A549 (cell line): ENCODE results near the gene NEURL1. TPM values are rescaled to one million over a fixed set of nuclear protein-coding genes. Genes with fewer than 3 reads are reported as not detected.

Source experiments
- ATAC-seq, 2 experiments: fragments of 200-7000 bp in 1 of 2; fragments of >200 bp in 1 of 2; cut with Nextera tagmentation in 1 of 2; cut with Tn5 transposase in 1 of 2; 3 replicates each; pipeline versions ENCODE4 v1.8.0 to v1.9.1; 2018 to 2020; ENCODE audit warnings: mild to moderate bottlenecking in 1 of 2, moderate library complexity in 1 of 2
- CTCF ChIA-PET: fragments of 300-600 bp; sonication (Branson Sonifier 250); formaldehyde crosslinking; extraction: SDS; loops from one replicate; lab custom pipeline; 2021; ENCODE audit warnings: antibody characterized with exemption, inconsistent platforms; lab: Yijun Ruan, JAX
- POLR2A ChIA-PET: fragments of 350-600 bp; formaldehyde crosslinking; extraction: SDS; loops from one replicate; lab custom pipeline; 2021; ENCODE audit warnings: antibody characterized with exemption, inconsistent platforms; lab: Yijun Ruan, JAX
- DNase-seq, 2 experiments: peaks; one replicate each; pipeline versions ENCODE4 v3.0.0 to v3.0.0-alpha.2; 2011 to 2016; ENCODE audit warnings: low read depth in 1 of 2, low spot score in 1 of 2
- FAIRE-seq: peaks from 2 replicates; lab custom pipeline; 2011; peaks lifted over from hg19 to GRCh38; lab: Jason Lieb, UNC
- H3K27ac ChIP-seq, 2 experiments: fragments of >200 bp; sonication (Bioruptor Twin); formaldehyde crosslinking; 3 replicates each; pipeline ENCODE4 v1.5.1; 2016 to 2017
- H3K4me1 ChIP-seq: fragments of >200 bp; sonication (Bioruptor Twin); formaldehyde crosslinking; 3 replicates; pipeline ENCODE4 v1.6.1; 2016
- H3K4me2 ChIP-seq: fragments of >200 bp; sonication (Bioruptor Twin); formaldehyde crosslinking; 3 replicates; pipeline ENCODE4 v1.6.1; 2016
- H3K4me3 ChIP-seq: fragments of >200 bp; sonication (Bioruptor Twin); formaldehyde crosslinking; 3 replicates; pipeline ENCODE4 v1.5.1; 2016
- H3K9me3 ChIP-seq: fragments of >200 bp; sonication (Bioruptor Twin); formaldehyde crosslinking; 3 replicates; pipeline ENCODE4 v1.6.1; 2016
- ATOH8 ChIP-seq: fragments of 250-450 bp; sonication (Bioruptor Pico); IDR thresholded peaks from 2 replicates; pipeline ENCODE4 v1.5.0; 2020; ENCODE audit warnings: low read depth, mild to moderate bottlenecking, moderate library complexity
- CBX8 ChIP-seq: fragments of 200-600 bp; sonication (generic); IDR thresholded peaks from 2 replicates; pipeline ENCODE4 v1.6.1; 2016
- CHD2 ChIP-seq: fragments of 150-350 bp; IDR thresholded peaks from 2 replicates; pipeline ENCODE4 v1.6.1; 2014; ENCODE audit warnings: low read length; ENCODE audit not compliant: partially characterized antibody
- E2F6 ChIP-seq: IDR thresholded peaks from 2 replicates; pipeline ENCODE4 v1.6.1; 2012; ENCODE audit warnings: low read depth, borderline replicate concordance
- EHF ChIP-seq: fragments of 250-450 bp; sonication (Bioruptor Pico); IDR thresholded peaks from 2 replicates; pipeline ENCODE4 v1.5.0; 2020; ENCODE audit warnings: mild to moderate bottlenecking
- FOSB ChIP-seq: fragments of 250-450 bp; sonication (Bioruptor Pico); IDR thresholded peaks from 2 replicates; pipeline ENCODE4 v1.5.0; 2020; ENCODE audit warnings: mild to moderate bottlenecking, moderate library complexity
- FOSL2 ChIP-seq, 2 experiments: fragments of 450-650 bp in 1 of 2; fragments of >200 bp in 1 of 2; sonication (Bioruptor Twin) in 1 of 2; formaldehyde crosslinking; IDR thresholded peaks; 2 replicates each; pipeline versions ENCODE4 v1.5.0 to v1.6.1; 2016 to 2020; ENCODE audit warnings: mild to moderate bottlenecking in 1 of 2, moderate library complexity in 1 of 2
- FOXS1 ChIP-seq: fragments of 250-450 bp; sonication (Bioruptor Pico); IDR thresholded peaks from 2 replicates; pipeline ENCODE4 v1.5.0; 2020; ENCODE audit warnings: mild to moderate bottlenecking, moderate library complexity
- GATA3 ChIP-seq: IDR thresholded peaks from 2 replicates; pipeline ENCODE4 v1.6.1; 2012; ENCODE audit warnings: borderline replicate concordance
- HDAC2 ChIP-seq: fragments of 200-600 bp; sonication (generic); IDR thresholded peaks from 2 replicates; pipeline ENCODE4 v1.6.1; 2016
- HES2 ChIP-seq: fragments of >200 bp; sonication (Bioruptor Twin); formaldehyde crosslinking; IDR thresholded peaks from 2 replicates; pipeline ENCODE4 v1.6.1; 2016
- HOXA7 ChIP-seq: fragments of 250-450 bp; sonication (Bioruptor Pico); IDR thresholded peaks from 2 replicates; pipeline ENCODE4 v1.5.0; 2020; ENCODE audit warnings: mild to moderate bottlenecking, moderate library complexity
- HOXB13 ChIP-seq: fragments of 250-450 bp; sonication (Bioruptor Pico); IDR thresholded peaks from 2 replicates; pipeline ENCODE4 v1.5.0; 2020; ENCODE audit warnings: low read depth, mild to moderate bottlenecking, moderate library complexity
- KDM1A ChIP-seq: fragments of 200-600 bp; sonication (generic); IDR thresholded peaks from 2 replicates; pipeline ENCODE4 v1.6.1; 2016; ENCODE audit warnings: low read depth, mild to moderate bottlenecking
- MAFK ChIP-seq: fragments of 450-650 bp; IDR thresholded peaks from 2 replicates; pipeline ENCODE4 v1.6.1; 2014; ENCODE audit not compliant: partially characterized antibody
- MAX ChIP-seq: IDR thresholded peaks from 2 replicates; pipeline ENCODE4 v1.6.1; 2012
- NR3C1 ChIP-seq: fragments of >200 bp; sonication (Bioruptor Twin); formaldehyde crosslinking; IDR thresholded peaks from 3 replicates; pipeline ENCODE4 v1.6.1; 2017
- POLR2A ChIP-seq: IDR thresholded peaks from 2 replicates; pipeline ENCODE4 v1.6.1; 2012; ENCODE audit warnings: mild to moderate bottlenecking, low read length
- RCOR1 ChIP-seq: fragments of 150-350 bp; IDR thresholded peaks from 2 replicates; pipeline ENCODE4 v1.6.1; 2014; ENCODE audit warnings: antibody characterized with exemption, low read length, low read depth
- RFX5 ChIP-seq: fragments of 450-650 bp; IDR thresholded peaks from 2 replicates; pipeline ENCODE4 v1.7.1; 2014; ENCODE audit warnings: antibody characterized with exemption, mild to moderate bottlenecking, moderate library complexity
- RNF2 ChIP-seq: fragments of 200-600 bp; sonication (generic); IDR thresholded peaks from 2 replicates; pipeline ENCODE4 v1.6.1; 2016; ENCODE audit warnings: low read depth, mild to moderate bottlenecking, antibody characterized with exemption, moderate library complexity, borderline replicate concordance
- SMC3 ChIP-seq: fragments of >200 bp; sonication (Bioruptor Twin); formaldehyde crosslinking; IDR thresholded peaks from 3 replicates; pipeline ENCODE4 v1.6.1; 2018; ENCODE audit warnings: inconsistent platforms
- SREBF2 ChIP-seq: fragments of 450-650 bp; IDR thresholded peaks from 2 replicates; pipeline ENCODE4 v1.6.1; 2014; ENCODE audit warnings: mild to moderate bottlenecking, moderate library complexity
- ZC3H11A ChIP-seq: fragments of 450-650 bp; IDR thresholded peaks from 2 replicates; pipeline ENCODE4 v1.6.1; 2014; ENCODE audit warnings: antibody characterized with exemption, mild to moderate bottlenecking
- WGBS: methylation state at CpG from one replicate; pipeline ENCODE4 v1.1.6; 2017; ENCODE audit errors: missing lambda C conversion rate; 5-methylcytosine and 5-hydroxymethylcytosine counted together
- polyA plus RNA-seq, 4 experiments: library from polyadenylated mRNA; depleted of rRNA in 3 of 4; stranded (reverse); fragments of >200 nt; fragmentation: RNase III in 1 of 4; extraction: RNeasy Plus Mini Kit Qiagen cat#74134 plus additional on column Dnase treatment in 1 of 4; gene quantifications; 2 replicates in 3 of 4; 3 replicates in 1 of 4; pipeline ENCODE4 v1.2.3, GENCODE V29; 2011 to 2017

NEURL1 gene
- polyA plus RNA-seq, 2 of the 4 experiments (the other 2 are of a cell fraction), result 0.06 to 0.37 TPM

- WGBS, result 83% methylated on average over 11 of the region's 11 CpGs
- POLR2A ChIA-PET, result no interaction called here
- peaks cover 9% of the 10 kb centered on the region; the same call in 2 of the 3 replicates for H3K4me1 ChIP-seq
- H3K4me2 ChIP-seq, result peak overlapping the region; percentile 99
- H3K4me3 ChIP-seq, result peak overlapping the region; percentile 55; the same call in 2 of the 3 replicates
- no peaks in the 10 kb centered on the region for H3K9me3 ChIP-seq
- no peak for TF ChIP-seq HDAC2
- TF ChIP-seq MAFK, result no peak
- no peak for TF ChIP-seq SMC3
- TF ChIP-seq NR3C1, result no peak
- no peak for TF ChIP-seq CBX8
- TF ChIP-seq MAX, result no peak
- no peak for TF ChIP-seq FOSL2 (IDR thresholded peaks at IDR 0.05)
- no peak for TF ChIP-seq FOSL2 (CRISPR knock-in tag; IDR thresholded peaks at IDR 0.05)
- TF ChIP-seq HOXB13 (CRISPR knock-in tag), result no peak
- TF ChIP-seq RNF2, result no peak
- no peak for TF ChIP-seq HOXA7 (CRISPR knock-in tag)
- no peak for TF ChIP-seq EHF (CRISPR knock-in tag)
- TF ChIP-seq, all 56 proteins: peak for 0
- ATAC-seq, result no peak; a peak in 1 of 6 replicates
- CTCF ChIA-PET, result interaction anchor here (1.2 to 2.2 kb wide), 4 partner anchors 9 to 139 kb away, joined by 3 to 13 read pairs (median 6); no protein-coding TSS in a partner anchor
- peak overlapping the region in 1 of 2 experiments; percentile 77; a peak in 3 of 6 replicates for H3K27ac ChIP-seq
- FAIRE-seq, result no peak
- DNase-seq, result no peak
Observed at GRCh38 chr10:103555712-103556111, 62.2 kb downstream of the NEURL1 start.

- Histone ChIP-seq H3K4me3 (no peak overlapping the region), H3K27ac (no peak overlapping the region), H3K4me2 (no peak overlapping the region), H3K9me3 (no peaks in the 10 kb centered on the region), H3K4me1 (peaks cover 9% of the 10 kb centered on the region; the same call in 2 of the 3 replicates)
- no peak for DNase-seq
- no peak for FAIRE-seq
- no peak for TF ChIP-seq FOSB
- WGBS, result 83% methylated on average over 12 of the region's 12 CpGs
- CTCF ChIA-PET, result interaction anchor here (1.9 to 2.2 kb wide), 2 partner anchors 8 to 11 kb away, joined by 7 to 13 read pairs; no protein-coding TSS in a partner anchor
- POLR2A ChIA-PET, result no interaction called here
- ATAC-seq, result no peak
Observed at GRCh38 chr10:103556383-103557007, 63.0 kb downstream of the NEURL1 start.

GRCh38 chr10:103557455-103557854 lies 64.0 kb downstream of the NEURL1 start:
- WGBS, result 85% methylated on average over 10 of the region's 10 CpGs
- no peak for ATAC-seq
- POLR2A ChIA-PET, result no interaction called here
- Histone ChIP-seq H3K4me2 (no peak overlapping the region), H3K4me1 (peaks cover 9% of the 10 kb centered on the region; the same call in 2 of the 3 replicates), H3K9me3 (no peaks in the 10 kb centered on the region), H3K4me3 (no peak overlapping the region)
- TF ChIP-seq ZC3H11A (no peak), KDM1A (no peak), HES2 (no peak), RCOR1 (no peak), E2F6 (no peak), POLR2A (no peak), GATA3 (no peak), SREBF2 (no peak), CHD2 (no peak), MAX (no peak), RFX5 (no peak), FOXS1 (CRISPR knock-in tag) (no peak), EHF (CRISPR knock-in tag) (no peak), ATOH8 (CRISPR knock-in tag) (no peak)
- TF ChIP-seq, all 56 proteins: peak for 0
- no peak overlapping the region for H3K27ac ChIP-seq
- FAIRE-seq (no peak), DNase-seq (no peak)
- CTCF ChIA-PET, result interaction anchor here (0.7 to 2.2 kb wide), 5 partner anchors 7 to 142 kb away, joined by 3 to 13 read pairs (median 6); no protein-coding TSS in a partner anchor
